ENCODE data around the gene NRF1.
"Not testable (repeated sequence)": the region's sequence is repeated elsewhere in the genome, so short reads cannot be mapped to it uniquely, and the experiment has no call there.

DNA sequence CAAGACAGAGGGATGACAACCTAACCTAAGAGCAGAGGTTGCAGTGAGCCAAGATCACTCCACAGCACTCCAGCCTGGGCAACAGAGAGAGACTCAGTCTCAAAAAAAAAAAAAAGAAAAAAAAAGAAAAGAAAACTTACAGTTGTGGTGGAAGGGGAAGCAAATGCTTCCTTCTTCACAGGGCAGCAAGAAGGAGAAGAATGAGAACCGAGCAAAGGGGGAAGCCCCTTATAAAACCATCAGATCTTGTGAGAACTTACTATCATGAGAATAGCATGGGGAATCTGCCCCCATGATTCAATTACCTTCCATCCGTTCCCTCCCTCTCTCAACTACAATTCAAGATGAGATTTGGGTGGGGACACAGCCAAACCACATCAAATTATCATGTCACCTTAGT, 45.2 kb upstream of the NRF1 start:
- TF ChIP-seq, protein P1, sequence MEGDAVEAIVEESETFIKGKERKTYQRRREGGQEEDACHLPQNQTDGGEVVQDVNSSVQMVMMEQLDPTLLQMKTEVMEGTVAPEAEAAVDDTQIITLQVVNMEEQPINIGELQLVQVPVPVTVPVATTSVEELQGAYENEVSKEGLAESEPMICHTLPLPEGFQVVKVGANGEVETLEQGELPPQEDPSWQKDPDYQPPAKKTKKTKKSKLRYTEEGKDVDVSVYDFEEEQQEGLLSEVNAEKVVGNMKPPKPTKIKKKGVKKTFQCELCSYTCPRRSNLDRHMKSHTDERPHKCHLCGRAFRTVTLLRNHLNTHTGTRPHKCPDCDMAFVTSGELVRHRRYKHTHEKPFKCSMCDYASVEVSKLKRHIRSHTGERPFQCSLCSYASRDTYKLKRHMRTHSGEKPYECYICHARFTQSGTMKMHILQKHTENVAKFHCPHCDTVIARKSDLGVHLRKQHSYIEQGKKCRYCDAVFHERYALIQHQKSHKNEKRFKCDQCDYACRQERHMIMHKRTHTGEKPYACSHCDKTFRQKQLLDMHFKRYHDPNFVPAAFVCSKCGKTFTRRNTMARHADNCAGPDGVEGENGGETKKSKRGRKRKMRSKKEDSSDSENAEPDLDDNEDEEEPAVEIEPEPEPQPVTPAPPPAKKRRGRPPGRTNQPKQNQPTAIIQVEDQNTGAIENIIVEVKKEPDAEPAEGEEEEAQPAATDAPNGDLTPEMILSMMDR (IDR thresholded peaks at IDR 0.05): not testable (repeated sequence)
- TF ChIP-seq POLR2A (IDR thresholded peaks at IDR 0.05): not testable (repeated sequence)

Data from thyroid gland (tissue), 4 donors.